ENCODE results near the gene SPOCK1. TPM values are rescaled to one million over a fixed set of nuclear protein-coding genes. Genes with fewer than 3 reads are reported as not detected.

Gene SPOCK1
- total RNA-seq, 1 experiment from 2014 or later, result 10.9 TPM

DNA sequence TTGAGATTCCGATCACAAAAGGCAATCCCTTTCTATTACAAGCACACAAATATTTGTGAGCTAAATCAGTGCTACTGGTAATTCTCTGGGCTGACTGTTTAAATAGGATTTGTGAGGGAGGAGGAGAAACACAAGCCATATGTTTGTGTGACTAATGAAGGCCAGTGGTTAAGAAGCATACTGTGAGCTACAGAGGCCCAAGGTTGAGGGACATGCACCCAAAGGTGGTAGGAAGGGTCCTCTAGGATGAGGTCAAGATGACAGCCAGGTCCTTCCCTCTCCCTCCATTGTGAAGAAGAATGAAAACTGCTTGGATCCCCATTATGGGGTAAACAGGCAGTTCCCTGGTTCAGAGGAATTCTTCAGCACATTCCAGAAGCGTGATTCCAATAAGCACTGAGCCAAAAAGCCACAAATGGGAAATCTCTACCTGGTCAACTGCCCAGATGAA lies 83.9 kb downstream of the SPOCK1 start:
- Histone ChIP-seq H2BK20ac (ENCODE audit: low read depth, low read length, poor library complexity, severe bottlenecking) (no peak overlapping the region), H2AK5ac (ENCODE audit: insufficient read length, low read length) (no peak overlapping the region), H3K14ac (ENCODE audit: insufficient read depth, low read length) (no peak overlapping the region), H3K23ac (ENCODE audit: insufficient read length, low read depth, low read length) (no peak overlapping the region), H3K9ac (ENCODE audit: extremely low read depth, insufficient read length, low read length) (no peak overlapping the region), H2AFZ (ENCODE audit: low read length) (no peak overlapping the region), H3K27me3 (ENCODE audit: insufficient read depth, low read length) (no peaks in the 10 kb centered on the region), H3K56ac (ENCODE audit: insufficient read length, low read depth, low read length) (no peak overlapping the region), H3K9me3 (ENCODE audit: control insufficient read depth, low read depth, low read length) (no peaks in the 10 kb centered on the region), H4K20me1 (ENCODE audit: control insufficient read depth, insufficient read depth, insufficient read length) (no peaks in the 10 kb centered on the region), H2BK15ac (ENCODE audit: low read depth, low read length) (no peak overlapping the region), H2BK12ac (ENCODE audit: insufficient read length, low read depth, low read length) (no peak overlapping the region), H3K18ac (ENCODE audit: insufficient read length, low read depth, low read length) (no peak overlapping the region), H2BK120ac (ENCODE audit: low read depth, low read length, poor library complexity, severe bottlenecking) (no peak overlapping the region), H3T11ph (ENCODE audit: low read length) (no peak overlapping the region), H3K23me2 (ENCODE audit: insufficient read length, low read depth, low read length, poor library complexity, severe bottlenecking) (no peaks in the 10 kb centered on the region), H4K91ac (ENCODE audit: insufficient read length, low read depth, low read length) (no peak overlapping the region), H4K8ac (replicated peaks; ENCODE audit: insufficient read length, low read depth, low read length) (no peak overlapping the region), H3K4ac (ENCODE audit: low read depth, low read length) (no peak overlapping the region), H3K27ac (ENCODE audit: insufficient read length, low read depth, low read length) (no peak overlapping the region), H3K4me1 (ENCODE audit: insufficient read depth, low read length) (no peaks in the 10 kb centered on the region), H4K5ac (ENCODE audit: insufficient read length, low read depth, low read length) (no peak overlapping the region), H2BK5ac (ENCODE audit: insufficient read length, low read length) (peak overlapping the region; percentile 50), H3K79me1 (ENCODE audit: insufficient read depth, low read depth, low read length, poor library complexity, severe bottlenecking) (no peaks in the 10 kb centered on the region), H3K79me2 (ENCODE audit: insufficient read depth, low read length) (no peaks in the 10 kb centered on the region), H3K4me2 (ENCODE audit: insufficient read depth, insufficient read length, low read length) (no peak overlapping the region)
- Mint-ChIP-seq H3K27ac (no peak overlapping the region), H3K36me3 (ENCODE audit: insufficient read depth in 1 of 3, low read depth in 3 of 3) (no peaks in the 10 kb centered on the region; a peak in 1 of 7 replicates), H3K4me1 (no peaks in the 10 kb centered on the region), H3K27me3 (ENCODE audit: low read depth) (no peaks in the 10 kb centered on the region; the same call in 1 of the 2 replicates), H3K4me3 (no peak overlapping the region), H3K9me3 (peaks cover 4 to 8% of the 10 kb centered on the region in 2 experiments; a peak in 3 of 5 replicates)
- no peak for DNase-seq
- no CpG with 5 or more reads among the region's 2 CpGs for WGBS (ENCODE audit: extremely low coverage, insufficient read length, low lambda C conversion rate)
- TF ChIP-seq, protein P1, sequence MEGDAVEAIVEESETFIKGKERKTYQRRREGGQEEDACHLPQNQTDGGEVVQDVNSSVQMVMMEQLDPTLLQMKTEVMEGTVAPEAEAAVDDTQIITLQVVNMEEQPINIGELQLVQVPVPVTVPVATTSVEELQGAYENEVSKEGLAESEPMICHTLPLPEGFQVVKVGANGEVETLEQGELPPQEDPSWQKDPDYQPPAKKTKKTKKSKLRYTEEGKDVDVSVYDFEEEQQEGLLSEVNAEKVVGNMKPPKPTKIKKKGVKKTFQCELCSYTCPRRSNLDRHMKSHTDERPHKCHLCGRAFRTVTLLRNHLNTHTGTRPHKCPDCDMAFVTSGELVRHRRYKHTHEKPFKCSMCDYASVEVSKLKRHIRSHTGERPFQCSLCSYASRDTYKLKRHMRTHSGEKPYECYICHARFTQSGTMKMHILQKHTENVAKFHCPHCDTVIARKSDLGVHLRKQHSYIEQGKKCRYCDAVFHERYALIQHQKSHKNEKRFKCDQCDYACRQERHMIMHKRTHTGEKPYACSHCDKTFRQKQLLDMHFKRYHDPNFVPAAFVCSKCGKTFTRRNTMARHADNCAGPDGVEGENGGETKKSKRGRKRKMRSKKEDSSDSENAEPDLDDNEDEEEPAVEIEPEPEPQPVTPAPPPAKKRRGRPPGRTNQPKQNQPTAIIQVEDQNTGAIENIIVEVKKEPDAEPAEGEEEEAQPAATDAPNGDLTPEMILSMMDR (conservative IDR thresholded peaks at IDR 0.05), result no peak

Measured in H9 (cell line).